ENCODE results near the gene UCN3. TPM values are rescaled to one million over a fixed set of nuclear protein-coding genes. Genes with fewer than 3 reads are reported as not detected.

Gene UCN3, protein sequence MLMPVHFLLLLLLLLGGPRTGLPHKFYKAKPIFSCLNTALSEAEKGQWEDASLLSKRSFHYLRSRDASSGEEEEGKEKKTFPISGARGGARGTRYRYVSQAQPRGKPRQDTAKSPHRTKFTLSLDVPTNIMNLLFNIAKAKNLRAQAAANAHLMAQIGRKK
- total RNA-seq, result not detected in 2 replicates

DNA sequence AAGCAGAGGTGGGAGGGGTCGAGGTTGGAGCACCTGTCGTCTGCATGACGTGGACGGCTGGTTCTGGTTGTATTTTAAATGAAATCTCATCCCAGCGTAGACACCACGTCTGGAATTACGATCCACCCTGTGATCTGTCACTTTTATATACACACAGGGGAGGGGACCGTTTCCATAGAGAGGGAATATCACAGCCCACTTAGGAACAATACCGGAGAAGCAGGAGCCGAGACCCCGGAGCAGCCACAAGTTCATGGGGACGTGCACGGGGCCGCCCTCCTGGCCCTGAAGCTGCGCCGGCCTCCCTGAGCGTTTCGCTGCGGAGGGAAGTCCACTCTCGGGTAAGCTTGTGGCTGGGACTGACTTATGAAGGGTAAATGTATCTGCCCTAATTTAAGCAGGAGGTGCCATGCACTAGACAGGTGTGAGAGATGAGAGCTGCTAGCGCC, at the start of gene UCN3:
TSS of gene UCN3 (plus strand) at position 77 of the 449 bp plus-strand sequence. CDS start 8,755 bp downstream, outside the sequence.
- DNase-seq (ENCODE audit: low read depth in 2 of 2), result no peak

DNA sequence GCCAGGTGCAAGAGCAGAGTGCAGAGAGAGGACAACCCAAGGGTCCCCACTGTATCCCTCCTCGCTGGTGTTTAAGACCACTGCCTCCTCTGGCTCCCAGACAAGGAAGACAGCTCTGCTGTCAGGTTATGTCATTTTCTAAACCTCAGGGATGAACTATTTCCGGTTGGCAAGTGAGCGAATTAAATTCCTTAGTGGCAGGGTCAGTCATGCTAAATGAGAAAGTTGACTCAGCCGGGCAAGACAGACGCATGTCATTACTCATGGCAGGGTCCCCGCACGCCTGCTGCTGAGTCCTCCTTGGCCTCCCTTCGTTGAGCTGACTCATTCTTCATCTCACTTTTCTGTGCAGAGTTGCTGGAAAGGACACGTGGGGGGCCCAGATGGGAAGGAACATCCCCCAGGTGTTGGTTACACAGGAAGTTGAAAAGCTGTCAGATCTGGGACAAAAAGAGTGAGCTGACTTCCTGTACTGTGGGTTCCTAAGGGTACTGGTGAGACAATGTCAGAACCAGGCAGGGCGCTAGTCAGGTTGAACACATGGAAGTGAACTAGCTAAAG, 47.1 kb upstream of the UCN3 start:
- DNase-seq (ENCODE audit: low read depth in 2 of 2), result peak in 1 of 2 donors; percentile 79

DNA sequence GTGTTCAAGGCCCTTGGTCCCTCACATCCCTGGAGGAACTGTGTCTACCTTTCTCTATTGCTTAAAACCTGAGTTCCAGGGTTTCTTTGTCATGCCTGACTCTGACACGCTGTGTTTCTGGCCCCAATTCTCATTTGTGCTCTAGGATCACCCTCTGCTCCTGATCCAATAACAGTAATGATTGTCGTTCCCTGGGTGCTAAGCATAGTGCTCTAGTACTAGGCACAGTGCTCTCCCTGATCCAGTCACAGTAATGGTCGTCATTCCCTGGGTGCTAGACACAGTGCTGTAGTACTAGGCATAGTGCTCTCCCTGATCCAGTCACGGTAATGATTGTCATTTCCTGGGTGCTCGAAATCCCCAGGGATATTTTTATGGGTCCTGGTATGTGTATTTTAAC, 46.6 kb upstream of the UCN3 start:
- DNase-seq (ENCODE audit: low read depth in 2 of 2), result no peak

DNA sequence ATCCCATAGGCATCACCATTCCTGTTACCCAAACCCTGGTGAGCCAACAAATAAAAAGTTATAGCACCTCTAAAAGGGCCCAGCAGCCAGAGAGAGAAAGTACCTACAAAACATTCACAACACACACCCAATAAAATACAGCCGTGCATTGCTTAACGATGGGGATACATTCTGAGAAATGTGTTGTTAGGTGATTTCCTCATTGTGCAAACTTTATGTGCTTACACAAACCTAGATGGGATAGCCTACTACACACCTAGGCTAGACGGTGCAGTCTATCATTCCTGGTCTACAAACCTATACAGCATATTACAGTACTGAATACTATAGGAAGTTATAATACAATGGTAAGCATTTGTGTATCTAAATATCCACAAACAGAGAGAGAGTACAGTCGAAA, 44.9 kb upstream of the UCN3 start:
- DNase-seq (ENCODE audit: low read depth in 2 of 2), result no peak

DNA sequence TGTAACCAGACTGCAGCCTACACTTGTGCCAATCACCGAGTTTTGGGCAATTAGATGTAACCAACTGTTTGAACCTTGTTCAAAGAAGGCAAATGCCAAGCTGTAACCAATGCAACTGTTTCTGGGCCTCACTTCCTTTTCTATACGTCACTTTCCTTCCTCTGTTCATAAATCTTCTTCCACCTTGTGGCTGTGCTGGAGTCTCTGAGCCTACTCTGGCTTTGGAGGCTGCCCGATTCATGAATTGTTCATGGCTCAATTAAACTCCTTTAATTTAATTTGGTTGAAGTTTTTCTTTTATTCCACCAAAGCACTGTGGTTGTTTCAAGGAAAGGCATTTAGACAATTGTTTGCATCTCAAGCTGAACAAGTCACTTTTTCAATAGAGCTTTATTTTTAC, 43.5 kb upstream of the UCN3 start:
- DNase-seq (ENCODE audit: low read depth in 2 of 2), result no peak

DNA sequence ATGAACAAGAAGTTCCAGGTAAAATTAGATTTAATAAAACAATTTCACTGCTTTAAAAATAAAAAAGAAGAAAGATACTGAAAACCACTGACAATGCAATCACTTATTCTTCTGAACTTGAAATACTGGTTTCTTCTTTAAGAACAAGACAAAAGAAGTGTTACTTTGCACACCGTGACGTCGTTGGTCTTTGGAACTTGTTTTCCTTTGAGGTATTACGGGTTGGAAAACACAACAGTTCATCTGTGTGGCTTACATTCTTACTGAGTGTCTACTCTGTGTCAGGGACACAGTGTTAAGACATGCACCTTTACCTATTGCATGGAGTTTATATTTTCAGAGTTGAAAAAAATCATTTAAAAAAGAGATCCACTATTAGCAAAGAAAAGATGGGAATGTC, 41.3 kb upstream of the UCN3 start:
- no peak for DNase-seq (ENCODE audit: low read depth in 2 of 2)

DNA sequence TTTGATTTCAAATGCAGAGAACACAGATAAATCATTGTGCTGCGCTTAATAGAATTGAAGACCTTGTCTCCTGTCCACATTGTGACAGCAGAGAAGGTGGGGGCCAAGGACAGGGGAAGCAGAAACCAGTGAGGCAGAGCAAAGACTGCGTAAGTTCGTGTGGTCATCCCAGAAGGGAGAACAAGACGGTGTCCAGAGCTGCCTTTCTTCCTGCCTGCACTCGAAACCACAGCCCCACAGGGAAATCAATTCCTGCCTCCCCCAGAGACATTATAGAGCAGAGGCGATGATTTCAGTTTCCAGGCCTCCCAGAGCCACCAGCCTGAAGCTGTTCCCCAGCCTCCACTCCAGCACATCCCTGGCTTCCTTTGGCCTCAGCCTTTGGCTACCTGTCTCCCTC, 39.7 kb upstream of the UCN3 start:
- no peak for DNase-seq (ENCODE audit: low read depth in 2 of 2)

DNA sequence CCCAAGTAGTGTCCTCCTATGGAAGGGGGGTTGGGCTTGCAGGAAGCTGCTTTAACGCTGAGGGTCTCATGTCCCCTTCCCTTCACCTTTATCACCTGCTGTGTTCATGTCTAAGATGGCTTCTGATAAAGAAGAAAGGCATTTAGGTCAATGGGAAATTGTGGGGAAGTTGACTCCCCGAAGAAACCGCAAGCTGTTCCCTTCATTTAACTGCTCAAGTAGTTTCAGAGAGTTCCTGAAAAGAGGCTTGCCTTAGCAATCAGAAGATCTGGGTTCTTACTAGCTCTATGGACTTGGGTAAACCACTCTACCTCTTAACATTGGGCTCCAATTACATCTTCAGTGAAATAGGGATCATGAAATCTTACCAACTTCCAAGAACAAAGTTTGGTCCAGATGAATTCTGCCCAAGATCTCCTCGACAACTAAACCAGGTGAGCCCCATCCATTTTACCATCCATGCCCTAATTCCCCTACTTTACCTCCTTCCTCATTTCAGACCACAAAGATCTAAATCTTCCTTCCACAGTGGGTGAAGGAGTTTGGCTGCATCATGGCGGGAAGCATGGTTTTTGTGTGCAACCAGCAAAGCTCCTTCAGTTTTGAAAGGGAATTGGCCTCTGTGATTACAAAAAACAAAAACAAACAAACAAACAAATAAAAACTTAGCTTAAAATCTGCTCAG, 30.4 kb upstream of the UCN3 start:
- DNase-seq (ENCODE audit: low read depth in 2 of 2), result no peak

DNA sequence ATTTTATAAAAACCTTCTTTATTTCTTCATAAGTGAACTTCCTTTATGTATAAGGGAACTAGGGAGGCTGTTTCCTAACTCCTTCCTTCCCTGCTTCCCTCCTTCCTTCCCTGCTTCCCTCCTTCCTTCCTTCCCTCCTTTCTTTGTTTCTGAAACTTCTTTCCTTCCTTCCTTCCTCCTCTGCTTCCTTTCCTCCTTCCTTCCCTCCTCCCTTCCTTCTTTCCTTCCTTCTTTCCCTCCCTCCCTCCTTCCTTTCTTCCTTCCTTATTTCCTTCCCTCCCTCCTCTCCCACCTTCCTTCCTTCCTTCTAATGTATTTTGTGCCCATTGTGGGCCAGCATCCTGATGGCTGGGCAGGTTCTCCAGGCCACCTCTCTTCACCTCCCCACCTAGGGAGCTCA, 26.8 kb upstream of the UCN3 start:
- DNase-seq (ENCODE audit: low read depth in 2 of 2), result no peak

DNA sequence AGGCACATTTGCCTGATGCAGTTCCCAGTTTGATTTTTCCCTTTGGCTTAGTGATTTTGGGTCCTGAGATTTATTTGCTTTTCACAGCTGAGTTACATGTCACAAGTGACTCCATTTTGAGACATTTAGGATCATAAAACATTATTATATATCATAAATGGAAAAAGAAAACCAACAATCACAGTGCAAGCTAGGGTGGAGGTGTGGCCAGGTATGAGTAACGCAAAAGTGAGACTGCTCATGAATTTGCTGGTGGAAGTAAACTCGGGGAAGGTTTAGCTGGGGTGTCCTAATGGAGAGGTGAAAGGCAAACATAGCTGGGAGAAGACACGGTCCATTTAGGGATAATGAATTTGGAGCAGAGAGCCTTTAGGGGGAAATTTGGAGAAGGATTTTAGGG, 21.7 kb upstream of the UCN3 start:
- DNase-seq (ENCODE audit: low read depth in 2 of 2), result no peak

DNA sequence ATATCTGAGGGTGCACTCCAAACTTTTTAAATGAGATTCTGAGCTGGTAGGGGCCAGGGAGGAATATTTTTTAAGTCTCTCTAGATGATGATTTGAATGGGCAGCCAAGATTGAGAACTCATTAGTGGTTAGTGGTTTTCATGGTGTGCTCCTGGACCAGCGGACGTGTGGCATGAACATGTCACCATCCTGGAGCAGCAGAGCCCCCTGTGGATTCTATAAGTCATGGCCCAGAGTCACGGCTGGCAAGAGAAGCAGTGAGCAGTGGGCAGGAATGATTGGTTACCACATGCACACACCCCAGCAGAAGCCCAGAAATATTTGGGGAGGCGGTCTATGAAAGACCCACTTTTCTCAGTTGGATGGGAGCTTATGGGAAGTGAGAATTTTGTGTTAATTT, 21.2 kb upstream of the UCN3 start:
- DNase-seq (ENCODE audit: low read depth in 2 of 2), result peak; percentile 12 to 49

DNA sequence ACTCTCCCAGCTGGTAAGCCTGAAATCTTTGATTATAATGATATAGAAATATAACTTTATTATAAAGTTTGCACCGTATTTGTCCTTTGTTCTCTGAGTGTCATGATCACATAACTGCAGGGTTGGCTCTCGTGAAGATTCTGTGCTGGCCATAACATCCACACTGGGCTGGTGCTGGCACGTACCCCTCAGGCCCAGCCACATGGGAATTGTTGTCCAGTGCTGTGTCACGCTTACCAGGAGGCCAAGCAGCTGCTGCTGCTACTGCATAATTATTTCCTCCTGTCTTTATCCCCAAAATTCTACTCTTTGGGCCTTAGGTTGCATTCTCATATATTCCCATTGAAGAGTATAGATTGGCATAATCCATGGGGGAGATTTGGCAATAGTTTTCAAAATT, 20.8 kb upstream of the UCN3 start:
- no peak for DNase-seq (ENCODE audit: low read depth in 2 of 2)

DNA sequence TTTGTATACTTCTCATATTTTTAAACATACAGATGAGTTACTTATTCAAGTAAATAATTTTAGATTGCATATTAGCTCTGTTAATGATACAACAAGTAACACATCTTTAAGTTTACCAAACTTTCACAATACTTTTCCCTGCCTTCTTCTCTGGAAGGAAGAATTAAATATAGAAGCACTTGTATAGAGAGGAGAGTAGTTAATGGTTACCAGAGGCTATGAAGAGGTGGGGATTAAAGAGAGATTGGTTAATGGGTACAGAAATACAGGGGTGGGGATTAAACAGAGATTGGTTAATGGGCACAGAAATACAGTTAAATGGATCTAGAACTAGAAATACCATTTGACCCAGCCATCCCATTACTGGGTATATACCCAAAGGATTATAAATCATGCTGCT, 20.0 kb upstream of the UCN3 start:
- DNase-seq (ENCODE audit: low read depth in 2 of 2), result no peak

DNA sequence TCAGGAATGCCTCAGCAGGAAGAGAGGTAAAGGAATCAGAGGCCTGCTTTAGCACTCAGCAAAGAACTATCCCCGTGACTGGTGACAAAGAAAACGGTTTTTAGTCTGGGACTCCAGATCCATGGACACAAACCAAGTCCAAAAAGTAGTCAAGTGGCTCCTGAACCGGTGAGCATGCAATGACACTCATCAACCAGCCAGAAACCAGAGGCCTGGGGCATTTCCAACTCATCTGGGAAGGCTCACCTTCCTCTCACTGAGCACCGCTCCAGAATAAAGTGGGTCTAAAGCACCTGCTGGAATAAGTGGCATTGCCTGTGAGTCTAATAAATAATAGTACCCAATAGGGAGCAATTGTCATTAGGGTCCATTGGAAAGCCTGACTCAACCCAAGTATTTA, 17.9 kb upstream of the UCN3 start:
- no peak for DNase-seq (ENCODE audit: low read depth in 2 of 2)

DNA sequence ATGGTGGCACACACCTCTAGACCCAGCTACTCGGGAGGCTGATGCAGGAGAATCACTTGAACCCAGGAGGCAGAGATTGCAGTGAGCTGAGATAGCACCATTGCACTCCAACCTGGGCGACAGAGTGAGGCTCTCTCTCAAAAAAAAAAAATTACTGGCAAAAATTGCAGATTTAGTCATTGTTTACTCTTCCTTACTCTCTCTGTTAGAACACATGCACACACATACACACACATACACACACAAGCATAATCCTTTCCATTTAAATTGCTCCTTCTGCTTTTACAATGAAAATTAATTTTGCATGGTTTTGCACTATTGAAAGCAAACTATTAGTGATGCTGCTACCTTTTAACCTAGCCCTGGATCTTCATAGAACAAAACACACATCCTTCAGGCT, 15.4 kb upstream of the UCN3 start:
- no peak for DNase-seq (ENCODE audit: low read depth in 2 of 2)

DNA sequence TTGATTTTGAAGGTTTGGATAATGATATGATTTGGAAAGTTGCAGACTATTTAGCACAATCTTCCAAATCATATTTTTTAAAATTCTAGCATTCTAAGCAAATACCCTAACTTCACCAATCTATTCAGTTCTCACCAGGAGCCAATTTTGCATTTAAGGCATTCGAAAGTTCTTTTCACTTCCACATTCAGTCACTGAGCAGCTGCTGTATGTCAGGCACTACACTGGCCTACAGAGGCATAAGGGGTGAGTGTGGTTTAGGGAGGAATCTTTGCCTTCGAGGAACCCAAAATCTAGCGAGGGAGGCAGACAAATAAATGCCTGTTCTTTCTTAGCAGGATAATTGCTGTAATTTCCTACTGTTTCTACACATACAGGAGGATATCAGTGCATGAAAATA, 10.7 kb upstream of the UCN3 start:
- no peak for DNase-seq (ENCODE audit: low read depth in 2 of 2)

DNA sequence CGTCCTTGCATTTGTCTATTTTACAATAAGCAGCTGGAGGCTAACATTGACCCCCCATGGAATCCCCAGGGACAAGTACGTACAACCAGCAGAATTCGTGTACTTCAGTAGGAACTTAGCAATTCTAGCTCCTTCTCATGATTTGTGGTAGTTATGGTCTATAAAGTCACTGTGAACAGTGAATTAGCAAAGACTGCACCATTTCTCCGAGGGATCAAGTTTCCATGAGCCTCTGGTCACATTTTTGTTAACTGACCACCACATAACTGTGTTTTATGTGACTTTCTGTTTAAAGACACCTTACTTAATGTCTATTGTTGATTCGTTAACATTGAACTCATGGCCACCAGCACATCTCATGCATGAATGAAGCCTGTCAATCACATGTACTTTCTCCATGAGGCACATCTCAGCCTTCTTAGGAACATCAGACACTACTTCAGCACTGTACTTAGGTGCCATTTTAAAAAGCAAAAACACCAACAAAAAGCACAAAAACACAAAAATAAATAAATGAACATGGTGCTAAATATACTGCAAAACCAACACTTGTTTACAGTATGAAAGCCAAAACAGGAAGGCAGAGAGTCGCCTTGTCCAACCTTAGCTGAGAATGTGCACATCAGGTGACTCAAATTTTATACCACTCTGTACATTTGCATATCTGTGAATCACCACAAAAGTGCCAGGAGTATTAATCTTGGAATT, 9.0 kb upstream of the UCN3 start:
- DNase-seq (ENCODE audit: low read depth in 2 of 2), result no peak

DNA sequence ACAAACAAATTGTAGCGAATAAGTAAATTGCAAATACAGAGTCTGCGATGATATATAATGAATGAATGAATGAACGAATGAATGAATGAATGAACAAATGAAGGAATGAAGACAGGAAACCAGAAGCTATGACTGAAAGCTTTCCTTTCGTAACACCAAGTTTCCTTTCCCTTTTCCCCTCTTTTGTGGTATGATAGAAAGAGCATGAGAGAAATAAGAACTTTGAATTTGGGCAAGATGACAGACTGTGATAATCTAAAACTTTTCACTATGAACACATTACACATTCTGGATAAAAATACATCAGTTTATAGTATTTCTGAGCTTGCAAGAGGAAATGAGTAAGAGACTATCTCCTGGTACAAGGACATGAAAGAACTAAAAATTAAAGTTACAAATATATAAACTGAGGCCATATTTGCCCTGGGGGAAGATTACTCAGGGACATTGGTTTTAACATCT, 8.4 kb upstream of the UCN3 start:
- DNase-seq (ENCODE audit: low read depth in 2 of 2), result no peak

DNA sequence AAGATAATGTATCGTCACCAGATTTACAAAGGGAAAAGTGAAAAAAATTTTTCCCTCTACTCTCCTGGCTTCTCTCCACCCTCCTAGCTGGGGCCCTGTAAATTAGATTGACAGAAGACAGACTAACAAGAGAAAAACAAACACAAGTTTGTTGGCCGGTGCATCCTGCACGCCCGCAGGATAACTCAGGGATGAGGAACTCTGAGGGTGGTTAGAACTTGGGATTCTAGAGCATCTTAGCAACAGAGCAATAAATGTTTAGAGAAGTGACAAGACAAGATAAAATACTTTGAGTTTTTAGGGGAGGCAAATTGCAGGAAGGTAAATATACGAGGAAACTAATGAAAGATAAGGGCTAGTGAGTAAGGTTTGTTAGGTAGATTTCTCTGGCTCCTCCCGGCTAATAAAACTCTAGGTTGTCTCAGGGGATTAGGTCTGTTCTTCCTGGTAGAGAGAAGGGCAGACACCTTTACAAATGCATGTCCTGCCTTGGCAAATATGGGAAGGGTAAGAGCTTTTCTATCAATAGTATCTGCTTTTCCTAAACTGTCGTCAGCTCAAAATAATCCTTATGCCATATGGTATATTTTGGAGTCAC, 4.3 kb upstream of the UCN3 start:
- no peak for DNase-seq (ENCODE audit: low read depth in 2 of 2)

DNA sequence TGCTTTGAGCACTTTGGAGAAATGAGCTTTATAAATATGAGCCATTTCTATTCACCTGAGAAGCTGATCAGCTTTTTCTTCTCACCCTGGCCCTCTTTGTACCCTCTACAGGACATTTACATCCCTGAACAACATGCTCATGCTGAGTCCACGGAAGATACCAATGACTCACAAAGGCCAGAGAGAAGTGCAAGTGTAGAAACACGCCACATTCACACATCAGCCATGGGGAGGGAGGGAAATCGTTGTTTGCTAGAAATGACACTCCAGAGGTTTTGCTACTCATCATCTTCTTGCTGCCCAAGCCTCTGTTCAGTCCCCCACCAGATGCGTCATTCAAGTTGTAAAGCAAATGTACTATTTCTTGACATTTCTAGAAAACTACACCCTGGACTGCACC, 2.8 kb upstream of the UCN3 start:
- DNase-seq (ENCODE audit: low read depth in 2 of 2), result no peak

DNA sequence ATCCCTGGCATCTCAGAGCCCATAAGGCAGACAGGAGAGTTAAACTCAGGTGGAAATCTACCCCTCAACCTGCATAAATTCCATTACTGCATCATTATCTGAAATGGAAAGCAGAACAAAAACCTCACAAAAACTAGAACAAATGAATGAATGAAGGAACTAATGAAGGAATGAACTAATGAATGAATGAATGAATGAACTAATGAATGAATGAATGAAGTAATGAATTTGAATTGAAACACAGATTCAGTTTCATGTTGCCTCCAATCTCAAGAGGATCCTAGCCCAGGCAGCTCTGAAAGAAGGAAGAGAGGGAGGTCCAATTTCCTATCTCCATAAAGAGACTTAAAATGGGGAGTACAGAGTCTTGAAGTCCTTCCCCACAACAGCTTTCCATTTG, 1.9 kb upstream of the UCN3 start:
- no peak for DNase-seq (ENCODE audit: low read depth in 2 of 2)

DNA sequence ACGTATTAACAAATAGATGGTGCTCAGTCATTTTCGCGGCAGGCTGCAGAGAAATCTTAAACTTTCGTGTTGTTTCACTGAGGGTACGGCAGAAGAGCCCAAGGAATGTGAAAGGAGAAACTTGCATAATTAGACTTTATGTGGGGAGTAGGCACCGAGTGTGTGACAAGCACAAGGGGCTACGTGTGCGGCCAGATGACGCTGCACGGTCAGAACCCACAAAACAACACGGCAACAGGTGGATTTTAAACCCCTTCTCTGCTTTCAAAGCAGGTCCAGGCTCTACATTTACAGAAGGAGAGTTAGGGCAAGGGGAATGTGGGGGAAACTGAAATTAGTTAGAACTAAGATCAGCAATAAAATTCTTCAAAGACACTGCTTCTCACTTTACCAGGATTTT, 392 bp upstream of the UCN3 start:
- DNase-seq (ENCODE audit: low read depth in 2 of 2), result no peak
